GM18526 (cell line): ENCODE results near the gene PARP15.
A peak's percentile ranks its signal among the peaks of the same experiment; 100 is the strongest.

ENCODE experiments used
- POLR2A ChIP-seq: IDR thresholded peaks from 3 replicates; pipeline ENCODE4 v1.6.1; 2011; ENCODE audit not compliant: insufficient read length; ENCODE audit errors: extremely low read depth

The PARP15 gene

GRCh38 chr3:122563717-122564025, 13.8 kb upstream of the PARP15 start:
- TF ChIP-seq POLR2A = no peak

- TF ChIP-seq POLR2A = peak; percentile 62
Observed at GRCh38 chr3:122564155-122564912, 13.1 kb upstream of the PARP15 start, which contains the start of the genes DTX3L and PARP9. Gene DTX3L, plus strand, starts transcription at chr3:122564338. Its CDS starts 89 bp downstream, at chr3:122564427. Gene PARP9, minus strand, starts transcription at chr3:122564300. Its CDS starts 4,680 bp downstream, at chr3:122559620.

GRCh38 chr3:122568755-122569154, 8.7 kb upstream of the PARP15 start:
- no peak for TF ChIP-seq POLR2A

- TF ChIP-seq POLR2A = no peak
Observed at GRCh38 chr3:122572940-122573412, 4.5 kb upstream of the PARP15 start.

- TF ChIP-seq POLR2A = peak; percentile 29
Observed at GRCh38 chr3:122576174-122576940, 1.1 kb upstream of the PARP15 start.

GRCh38 chr3:122578069-122578740, 755 bp downstream of the PARP15 start:
- no peak for TF ChIP-seq POLR2A

- no peak for TF ChIP-seq POLR2A
Observed at GRCh38 chr3:122580470-122580869, 3.0 kb downstream of the PARP15 start.

- TF ChIP-seq POLR2A = no peak
Observed at GRCh38 chr3:122581622-122582021, 4.2 kb downstream of the PARP15 start.

- TF ChIP-seq POLR2A = no peak
Observed at GRCh38 chr3:122582390-122582789, 4.9 kb downstream of the PARP15 start.

- TF ChIP-seq POLR2A = no peak
Observed at GRCh38 chr3:122586098-122586497, 8.6 kb downstream of the PARP15 start.

- TF ChIP-seq POLR2A = no peak
Observed at GRCh38 chr3:122586773-122587485, 9.5 kb downstream of the PARP15 start.

- no peak for TF ChIP-seq POLR2A
Observed at GRCh38 chr3:122587572-122587971, 10.1 kb downstream of the PARP15 start.

GRCh38 chr3:122589297-122589696, 11.8 kb downstream of the PARP15 start:
- no peak for TF ChIP-seq POLR2A

GRCh38 chr3:122590610-122591009, 13.2 kb downstream of the PARP15 start:
- TF ChIP-seq POLR2A = no peak

- TF ChIP-seq POLR2A = no peak
Observed at GRCh38 chr3:122594025-122594424, 16.6 kb downstream of the PARP15 start.

GRCh38 chr3:122598151-122598550, 20.7 kb downstream of the PARP15 start:
- no peak for TF ChIP-seq POLR2A

GRCh38 chr3:122598556-122598955, 21.1 kb downstream of the PARP15 start:
- TF ChIP-seq POLR2A = no peak
